GM21619 (cell line): ENCODE results near the gene KDM6B.
A peak's percentile ranks its signal among the peaks of the same experiment; 100 is the strongest.

Source experiments
- ATAC-seq: cut with Tn5 transposase; IDR thresholded peaks from one replicate; pipeline ENCODE4 v1.9.1; 2021; ENCODE audit not compliant: unreplicated experiment

Gene KDM6B

DNA sequence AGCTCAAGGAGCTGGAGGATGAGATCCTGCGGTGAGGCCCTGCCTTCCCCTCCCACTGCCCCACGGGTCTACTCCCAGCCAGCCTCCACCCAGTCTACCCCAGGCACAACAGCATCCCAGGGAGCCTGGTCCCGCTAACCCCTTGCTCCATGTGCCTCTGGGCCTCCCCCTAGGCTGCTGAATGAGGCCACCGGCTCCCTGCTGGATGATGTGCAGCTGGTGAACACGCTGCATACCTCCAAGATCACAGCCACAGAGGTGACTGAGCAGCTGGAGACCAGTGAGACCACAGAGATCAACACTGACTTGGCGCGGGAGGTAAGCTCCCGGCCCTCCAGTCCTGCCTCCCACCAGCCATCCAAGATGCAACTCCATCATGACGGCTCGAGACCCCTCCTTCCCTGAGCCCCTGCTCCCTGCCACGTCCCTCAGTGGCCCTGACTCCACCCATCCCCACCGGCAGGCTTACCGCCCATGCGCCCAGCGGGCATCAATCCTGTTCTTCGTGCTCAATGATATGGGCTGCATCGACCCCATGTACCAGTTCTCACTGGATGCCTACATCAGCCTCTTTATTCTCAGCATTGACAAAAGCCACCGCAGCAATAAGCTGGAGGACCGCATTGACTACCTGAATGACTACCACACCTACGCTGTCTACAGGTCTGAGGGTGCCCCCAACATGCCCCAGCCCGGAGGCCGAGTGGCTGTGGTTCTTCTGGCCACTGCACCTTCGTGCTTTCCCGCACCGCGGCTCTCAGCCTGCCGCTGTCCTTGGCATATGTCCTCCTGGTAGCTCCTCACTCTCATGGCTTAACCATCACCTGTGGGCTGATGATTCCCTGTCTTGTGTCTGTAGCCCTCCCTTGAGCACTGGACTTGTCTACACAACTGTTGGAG is 15.0 kb upstream of the KDM6B start:
- ATAC-seq: no peak

DNA sequence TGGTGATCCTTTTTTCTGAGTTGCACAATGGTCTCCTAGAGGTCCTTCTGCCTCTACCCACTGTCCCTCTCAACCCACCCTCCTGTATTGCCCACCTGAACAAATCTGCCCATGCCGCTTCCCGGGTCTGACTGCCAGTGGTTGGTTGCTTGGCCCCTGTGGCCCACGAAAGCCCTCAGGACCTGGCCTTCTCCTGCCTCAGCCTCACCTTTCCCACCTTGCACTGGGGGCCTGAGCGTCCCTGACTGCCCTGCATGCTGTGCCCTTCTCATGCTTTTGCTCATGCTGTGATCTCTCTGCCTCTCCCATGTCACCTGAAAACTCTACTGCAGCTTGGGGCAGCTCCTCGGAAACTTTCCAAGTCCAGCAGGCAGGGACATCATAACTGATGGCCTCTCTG is 13.8 kb upstream of the KDM6B start:
- ATAC-seq: no peak

DNA sequence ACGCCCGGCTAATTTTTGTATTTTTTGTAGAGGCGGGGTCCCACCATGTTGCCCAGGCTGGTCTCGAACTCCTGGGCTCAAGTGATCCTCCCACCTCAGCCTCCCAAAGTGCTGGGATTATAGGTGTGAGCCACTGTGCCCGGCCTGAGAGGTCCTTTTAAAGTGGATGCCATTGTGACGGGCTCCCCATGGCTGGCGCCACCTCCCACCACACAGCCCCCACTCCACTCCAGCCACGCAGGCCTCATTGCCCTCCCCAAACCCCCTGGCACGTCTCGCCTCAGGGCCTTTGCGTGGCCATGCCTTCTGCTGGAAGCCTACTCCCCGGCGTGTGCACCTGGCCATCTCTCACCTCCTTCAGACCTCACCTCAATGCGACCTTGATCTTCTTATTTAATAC is 11.9 kb upstream of the KDM6B start:
- no peak for ATAC-seq

GRCh38 chr17:7823581-7824001 is 10.4 kb upstream of the KDM6B start:
- ATAC-seq: no peak

DNA sequence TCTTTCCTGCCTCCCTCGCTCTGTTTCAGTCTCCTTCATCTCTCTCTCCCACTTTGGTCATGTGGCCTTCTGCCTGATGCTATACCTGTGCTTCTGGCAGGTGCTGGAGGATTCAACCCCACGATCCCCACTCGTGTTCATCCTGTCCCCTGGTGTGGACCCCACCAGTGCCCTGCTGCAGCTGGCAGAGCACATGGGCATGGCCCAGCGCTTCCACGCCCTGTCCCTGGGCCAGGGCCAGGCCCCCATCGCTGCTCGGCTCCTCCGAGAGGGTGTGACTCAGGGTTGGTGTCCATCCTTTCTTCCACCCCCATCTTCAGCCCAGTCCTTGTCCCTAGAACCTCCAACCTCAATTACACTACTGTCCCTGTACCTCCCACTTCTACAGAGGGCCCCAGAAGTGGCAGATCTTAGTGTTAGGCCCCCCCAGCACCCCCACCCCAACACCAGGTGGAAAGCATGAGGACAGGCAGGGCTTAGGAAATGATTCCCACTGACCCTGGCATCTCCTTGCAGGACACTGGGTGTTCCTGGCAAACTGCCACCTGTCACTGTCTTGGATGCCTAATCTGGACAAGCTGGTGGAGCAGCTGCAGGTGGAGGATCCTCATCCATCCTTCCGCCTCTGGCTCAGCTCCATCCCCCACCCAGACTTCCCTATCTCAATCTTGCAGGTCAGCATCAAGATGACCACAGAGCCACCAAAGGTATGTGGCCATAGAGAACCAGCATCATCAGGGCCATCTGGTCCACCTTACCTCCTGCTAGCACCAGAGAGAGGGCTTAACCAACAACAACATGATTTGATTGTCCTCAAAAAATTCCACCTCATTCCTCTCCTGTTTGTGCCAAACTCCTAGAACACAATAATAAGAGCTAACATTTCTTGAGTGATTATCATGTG is 9.7 kb upstream of the KDM6B start:
- ATAC-seq: no peak

- no peak for ATAC-seq
Observed at GRCh38 chr17:7825206-7825990, 8.6 kb upstream of the KDM6B start.

- ATAC-seq: no peak
Observed at GRCh38 chr17:7830616-7831015, 3.4 kb upstream of the KDM6B start.

GRCh38 chr17:7831233-7831632 is 2.8 kb upstream of the KDM6B start:
- no peak for ATAC-seq

DNA sequence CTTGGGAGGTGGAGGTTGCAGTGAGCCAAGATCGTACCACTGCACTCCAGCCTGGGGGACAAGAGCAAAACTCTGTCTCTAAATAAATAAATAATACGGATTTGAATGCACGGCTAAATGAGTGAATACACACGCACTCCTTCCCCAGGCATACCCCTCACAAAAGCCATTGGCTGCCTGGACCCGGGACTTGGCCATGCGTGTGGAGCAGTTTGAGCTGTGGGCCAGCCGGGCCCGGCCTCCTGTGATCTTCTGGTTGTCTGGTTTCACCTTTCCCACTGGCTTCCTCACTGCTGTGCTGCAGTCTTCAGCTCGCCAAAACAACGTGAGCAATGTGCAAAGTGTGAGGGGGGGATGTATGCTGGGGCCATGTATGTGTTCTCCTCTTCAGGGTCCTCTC is 1.6 kb upstream of the KDM6B start:
- ATAC-seq: no peak

DNA sequence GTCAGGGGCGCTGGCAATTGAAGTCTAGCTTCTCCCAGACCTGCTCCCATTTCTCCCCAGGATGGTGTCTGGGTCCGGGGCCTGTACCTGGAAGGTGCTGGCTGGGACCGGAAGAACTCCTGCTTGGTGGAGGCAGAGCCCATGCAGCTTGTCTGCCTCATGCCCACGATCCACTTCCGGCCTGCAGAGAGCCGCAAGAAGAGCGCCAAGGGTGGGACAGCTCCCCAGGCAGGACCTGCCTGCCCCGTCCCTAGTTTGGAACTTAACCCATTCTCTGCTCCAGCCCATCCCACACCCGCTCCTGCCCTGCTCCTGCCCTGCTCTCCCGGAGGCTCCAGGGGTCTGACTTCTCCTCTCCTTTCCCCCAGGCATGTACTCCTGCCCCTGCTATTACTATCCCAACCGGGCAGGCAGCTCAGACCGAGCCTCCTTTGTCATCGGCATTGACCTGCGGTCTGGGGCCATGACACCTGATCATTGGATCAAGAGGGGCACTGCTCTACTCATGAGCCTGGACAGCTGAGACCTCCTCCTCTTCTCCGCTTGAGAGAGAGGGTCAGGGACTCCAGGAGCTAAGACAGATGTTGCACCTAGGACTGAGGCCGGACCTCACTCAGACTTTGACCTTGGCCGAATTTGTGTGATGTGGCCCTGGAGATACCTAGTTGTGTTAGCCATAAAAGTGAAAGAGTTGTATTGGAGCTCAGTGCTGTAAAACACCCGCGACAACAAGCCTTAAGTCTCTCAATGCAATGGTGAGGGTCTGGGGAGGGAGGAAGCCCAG is 814 bp upstream of the KDM6B start:
- ATAC-seq: no peak

- no peak for ATAC-seq
Observed at GRCh38 chr17:7834542-7834956, 532 bp downstream of the KDM6B start.

- ATAC-seq: peak; percentile 35
Observed at GRCh38 chr17:7834957-7835813, 1.2 kb downstream of the KDM6B start.

GRCh38 chr17:7835814-7836595 is 2.0 kb downstream of the KDM6B start:
- ATAC-seq: peak; percentile 32

DNA sequence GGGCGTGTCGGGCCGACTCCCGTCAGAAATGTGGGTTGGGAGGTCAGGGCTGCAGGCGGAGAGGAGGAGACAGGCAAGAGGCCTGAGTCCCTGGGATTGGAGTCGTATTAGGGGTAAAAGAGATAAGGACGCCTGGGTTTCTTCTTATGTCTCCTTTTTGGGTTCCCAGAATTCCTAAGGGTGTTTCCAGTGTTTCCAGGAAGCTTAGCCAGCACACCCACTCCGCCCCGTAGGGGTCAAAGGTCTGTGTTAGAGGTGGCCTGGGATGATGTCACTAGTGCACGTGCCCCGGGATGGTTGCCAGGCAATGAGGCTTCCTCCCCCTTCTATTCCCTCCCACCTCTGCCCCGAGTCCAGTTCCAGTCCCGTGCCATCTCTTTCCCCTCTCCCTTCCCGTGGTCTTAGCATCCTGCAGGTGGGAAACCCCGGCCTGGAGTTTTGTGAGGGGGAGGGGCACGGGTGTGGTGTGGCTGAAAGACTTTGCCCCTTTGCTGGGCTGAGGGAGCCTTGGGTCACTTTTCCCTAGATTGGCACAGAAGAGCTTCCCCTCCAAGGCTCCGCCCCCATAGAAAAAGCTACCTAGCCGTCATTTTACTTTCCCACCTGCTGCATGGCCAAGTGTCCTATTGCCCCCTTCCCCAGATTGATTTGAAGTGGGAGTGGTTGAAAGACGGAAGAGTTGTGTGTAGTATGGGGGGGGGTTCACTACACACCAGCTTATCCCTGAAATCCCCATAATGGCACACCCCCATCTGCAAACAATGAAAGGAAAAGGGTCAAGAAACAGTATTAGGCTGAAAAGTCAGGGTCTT is 2.8 kb downstream of the KDM6B start:
- no peak for ATAC-seq

DNA sequence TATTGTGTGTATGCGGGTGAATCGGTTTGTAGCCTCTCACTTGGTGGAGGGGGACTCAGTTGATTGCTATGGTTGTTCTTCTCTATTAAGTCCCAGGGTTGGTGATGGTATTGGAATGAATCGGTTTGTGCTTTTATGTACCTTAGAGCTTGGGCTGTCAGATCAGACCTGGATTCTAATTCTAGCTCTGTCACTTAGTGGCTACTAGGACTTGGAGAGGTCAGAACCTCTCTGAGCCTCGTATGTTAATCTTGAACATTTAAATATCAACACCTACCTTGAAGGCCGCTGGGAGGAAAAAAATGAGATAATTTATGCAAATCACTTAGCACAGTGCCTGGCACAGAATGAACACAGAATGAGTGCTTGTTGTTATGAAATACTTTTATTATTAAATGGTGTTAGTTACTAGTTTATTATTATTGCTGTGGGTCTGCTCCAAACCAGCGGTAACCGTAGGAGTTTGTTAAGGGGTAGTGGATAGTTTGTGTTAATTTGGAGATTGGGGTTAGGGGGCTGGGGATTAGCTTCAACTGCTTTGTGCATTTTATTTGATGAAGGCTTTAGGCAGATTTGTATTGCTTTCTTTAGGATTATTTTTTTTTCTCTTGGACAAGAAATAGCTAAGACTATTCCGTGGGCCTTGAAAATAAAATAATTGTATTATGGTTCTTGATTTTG is 3.5 kb downstream of the KDM6B start:
- ATAC-seq: no peak

GRCh38 chr17:7838090-7839075 is 4.4 kb downstream of the KDM6B start:
- ATAC-seq: no peak
